ENCODE data around the gene TMTC4. TPM values are rescaled to one million over a fixed set of nuclear protein-coding genes. Genes with fewer than 3 reads are reported as not detected.

Gene TMTC4
- polyA plus RNA-seq, 2 of the 4 experiments (the other 2 are of a cell fraction): 15.6 to 17.5 TPM

DNA sequence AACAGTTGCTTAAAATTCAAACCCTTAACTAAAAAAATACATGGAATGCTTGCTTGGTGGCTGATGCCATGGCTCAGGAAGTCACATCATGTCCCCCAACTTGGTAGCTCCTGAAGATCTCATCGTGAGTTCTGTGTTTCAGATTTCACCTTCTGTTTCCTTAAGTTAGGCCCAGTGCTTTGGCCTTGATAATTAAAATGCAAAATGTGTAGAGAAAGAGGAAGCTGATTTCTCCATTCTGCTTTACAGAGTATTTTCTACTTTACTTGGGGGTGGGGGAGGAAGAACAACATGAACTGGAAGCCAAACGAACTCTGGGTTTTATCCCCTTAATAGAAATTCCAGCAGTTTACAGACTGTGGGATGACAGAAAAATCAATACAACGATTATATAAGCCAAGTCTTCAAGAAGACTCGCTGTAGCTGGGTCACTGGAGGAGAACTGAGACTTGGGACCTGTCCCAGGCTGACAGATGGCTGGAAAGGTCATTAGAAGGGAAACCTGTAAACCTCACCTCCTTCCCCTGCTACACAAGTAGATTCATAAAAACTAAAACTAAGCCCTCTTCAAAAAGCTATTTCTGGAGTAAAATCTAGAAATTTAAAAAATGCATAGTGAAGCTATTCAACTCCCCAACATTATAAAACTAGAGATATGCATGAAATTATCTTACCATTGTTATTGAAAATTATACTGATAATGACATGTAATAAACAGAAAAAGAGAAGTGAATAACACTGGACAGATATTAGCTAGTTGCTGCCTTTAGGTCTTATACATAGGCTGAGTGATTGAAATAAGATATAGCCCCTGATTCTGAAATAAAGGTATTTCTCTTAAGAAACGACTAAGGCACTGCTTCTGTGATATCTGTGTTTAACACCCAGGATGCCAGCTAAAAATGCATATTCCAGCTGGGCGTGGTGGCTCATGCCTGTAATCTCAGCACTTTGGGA lies 63.9 kb downstream of the TMTC4 start:
- no peak overlapping the region for H3K27ac ChIP-seq
- 68% methylated on average over 6 of the region's 6 CpGs for WGBS (ENCODE audit: missing lambda C conversion rate)
- CTCF ChIA-PET: interaction anchor here (1.4 kb wide), 1 partner anchor 95 kb away, joined by 3 read pairs; no protein-coding TSS in a partner anchor
- no peak overlapping the region for H3K4me2 ChIP-seq
- H3K9me3 ChIP-seq: no peaks in the 10 kb centered on the region
- TF ChIP-seq HOXB13 (CRISPR knock-in tag; IDR thresholded peaks at IDR 0.05; ENCODE audit: low read depth): no peak
- no peak for TF ChIP-seq FOSB (CRISPR knock-in tag; IDR thresholded peaks at IDR 0.05)
- TF ChIP-seq HMGXB4 (CRISPR knock-in tag; IDR thresholded peaks at IDR 0.05; ENCODE audit: borderline replicate concordance): no peak
- no peak for TF ChIP-seq RARB (CRISPR knock-in tag; IDR thresholded peaks at IDR 0.05)
- TF ChIP-seq KDM1A (IDR thresholded peaks at IDR 0.05; ENCODE audit: low read depth): no peak
- TF ChIP-seq RAD21 (conservative IDR thresholded peaks at IDR 0.05 in 1 of 2, IDR thresholded peaks at IDR 0.05 in 1 of 2): no peak
- TF ChIP-seq CEBPB (IDR thresholded peaks at IDR 0.05): no peak
- no peak for TF ChIP-seq HDAC2 (IDR thresholded peaks at IDR 0.05)
- no peak for TF ChIP-seq ATOH8 (CRISPR knock-in tag; IDR thresholded peaks at IDR 0.05; ENCODE audit: low read depth)
- POLR2A ChIA-PET: no interaction called here
- no peak overlapping the region for H3K4me3 ChIP-seq
- no peak for DNase-seq (ENCODE audit: low read depth in 1 of 2, low spot score in 1 of 2)
- no peak for ATAC-seq
- FAIRE-seq: no peak
- no peaks in the 10 kb centered on the region for H3K4me1 ChIP-seq

DNA sequence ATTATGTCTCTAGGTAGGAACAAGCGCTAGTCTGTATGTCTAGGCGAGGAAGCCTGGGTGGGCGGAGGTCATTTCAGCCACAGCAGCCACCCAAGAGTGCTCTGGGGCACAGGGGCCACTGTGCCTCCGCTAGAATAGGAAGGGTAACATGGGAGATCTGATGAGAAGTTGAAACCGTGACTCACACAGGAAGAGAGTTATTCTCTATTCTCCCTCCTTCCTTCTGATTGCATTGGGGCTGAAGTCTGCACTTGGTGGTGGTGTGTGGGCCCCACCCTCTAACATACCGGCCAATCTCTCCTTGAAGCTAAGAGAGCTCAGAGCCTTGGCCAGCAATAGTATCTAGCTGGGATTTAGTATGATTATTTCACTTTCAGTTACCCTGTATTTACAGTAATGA lies 65.7 kb downstream of the TMTC4 start:
- POLR2A ChIA-PET: no interaction called here
- CTCF ChIA-PET: no interaction called here
- Histone ChIP-seq H3K27ac (no peak overlapping the region), H3K4me2 (no peak overlapping the region), H3K4me3 (no peak overlapping the region), H3K9me3 (no peaks in the 10 kb centered on the region), H3K4me1 (no peaks in the 10 kb centered on the region)
- TF ChIP-seq MAX (IDR thresholded peaks at IDR 0.05) (no peak), RFX5 (IDR thresholded peaks at IDR 0.05) (no peak), HEYL (CRISPR knock-in tag; IDR thresholded peaks at IDR 0.05) (no peak), HMGXB4 (CRISPR knock-in tag; IDR thresholded peaks at IDR 0.05; ENCODE audit: borderline replicate concordance) (no peak), SMC3 (IDR thresholded peaks at IDR 0.05) (no peak), EHMT2 (IDR thresholded peaks at IDR 0.05; ENCODE audit: low read depth) (no peak), CHD2 (IDR thresholded peaks at IDR 0.05; ENCODE audit: low read length, partially characterized antibody) (no peak), HOXB13 (CRISPR knock-in tag; IDR thresholded peaks at IDR 0.05; ENCODE audit: low read depth) (no peak), NPAS2 (CRISPR knock-in tag; IDR thresholded peaks at IDR 0.05; ENCODE audit: borderline replicate concordance) (no peak), TFCP2L1 (CRISPR knock-in tag; IDR thresholded peaks at IDR 0.05) (no peak), JUN (IDR thresholded peaks at IDR 0.05) (no peak)
- TF ChIP-seq, protein P1, sequence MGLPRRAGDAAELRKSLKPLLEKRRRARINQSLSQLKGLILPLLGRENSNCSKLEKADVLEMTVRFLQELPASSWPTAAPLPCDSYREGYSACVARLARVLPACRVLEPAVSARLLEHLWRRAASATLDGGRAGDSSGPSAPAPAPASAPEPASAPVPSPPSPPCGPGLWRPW (IDR thresholded peaks at IDR 0.05): no peak
- no peak for FAIRE-seq
- no peak for ATAC-seq
- WGBS (ENCODE audit: missing lambda C conversion rate): 84% methylated on average over 6 of the region's 6 CpGs
- no peak for DNase-seq (ENCODE audit: low read depth in 1 of 2, low spot score in 1 of 2)
